PFSK-1 (cell line): Measurements from ENCODE around the gene LDLRAD4.

Experiments used
- POLR2AphosphoS5 ChIP-seq: IDR thresholded peaks from 2 replicates; pipeline ENCODE4 v1.6.1; 2012; ENCODE audit warnings: low read depth, mild to moderate bottlenecking, control low read depth, low read length, moderate library complexity
- REST ChIP-seq, 2 experiments: IDR thresholded peaks; 2 replicates each; pipeline versions ENCODE4 v1.6.1 to v1.8.0; 2011 to 2012; ENCODE audit warnings: low read depth in 2 of 2, low read length in 2 of 2, control low read depth in 1 of 2, inconsistent platforms in 1 of 2, mild to moderate bottlenecking in 1 of 2, moderate library complexity in 1 of 2; ENCODE audit not compliant: insufficient read depth in 1 of 2
- SIN3A ChIP-seq: IDR thresholded peaks from 2 replicates; pipeline ENCODE4 v1.6.1; 2012; ENCODE audit warnings: mild to moderate bottlenecking, low read length, moderate library complexity, borderline replicate concordance; ENCODE audit not compliant: insufficient read depth
- TAF1 ChIP-seq: IDR thresholded peaks from 2 replicates; pipeline ENCODE4 v1.6.1; 2012; ENCODE audit warnings: low read length, control low read depth, borderline replicate concordance; ENCODE audit not compliant: insufficient read depth

- no peak for TF ChIP-seq POLR2AphosphoS5
- no peak for TF ChIP-seq SIN3A
- no peak for TF ChIP-seq TAF1
- TF ChIP-seq REST (IDR thresholded peaks at IDR 0.05; ENCODE audit: insufficient read depth in 1 of 2, low read depth in 2 of 2, low read length in 2 of 2): no peak
Observed at GRCh38 chr18:13465476-13465875, 246.9 kb downstream of the LDLRAD4 start.
